Measurements from ENCODE around the gene NFKB2.

The NFKB2 gene

GRCh38 chr10:102408728-102409603 is 13.5 kb downstream of the NFKB2 start (continued):
- TF ChIP-seq ZNF26 (tag by site-specific recombination; IDR thresholded peaks at IDR 0.05) (no peak), ZNF140 (tag by site-specific recombination; IDR thresholded peaks at IDR 0.05) (no peak), OSR2 (tag by site-specific recombination; IDR thresholded peaks at IDR 0.05) (no peak), ZNF398 (tag by site-specific recombination; IDR thresholded peaks at IDR 0.05) (peak; percentile 59), PBX3 (CRISPR knock-in tag; IDR thresholded peaks at IDR 0.05) (no peak), ZNF366 (tag by site-specific recombination; conservative IDR thresholded peaks at IDR 0.05) (no peak), MZF1 (tag by site-specific recombination; IDR thresholded peaks at IDR 0.05; ENCODE audit: borderline replicate concordance) (no peak), PRDM4 (tag by site-specific recombination; IDR thresholded peaks at IDR 0.05) (no peak), ZNF830 (tag by site-specific recombination; IDR thresholded peaks at IDR 0.05; ENCODE audit: low read depth) (no peak), ZNF175 (tag by site-specific recombination; IDR thresholded peaks at IDR 0.05) (no peak), ZNF214 (tag by site-specific recombination; IDR thresholded peaks at IDR 0.05; ENCODE audit: borderline replicate concordance) (no peak), ZNF639 (tag by site-specific recombination; IDR thresholded peaks at IDR 0.05) (no peak), SP2 (tag by site-specific recombination; IDR thresholded peaks at IDR 0.05) (peak; percentile 70), ZNF16 (tag by site-specific recombination; IDR thresholded peaks at IDR 0.05; ENCODE audit: low read depth) (no peak), ZNF777 (tag by site-specific recombination; IDR thresholded peaks at IDR 0.05; ENCODE audit: borderline replicate concordance) (peak; percentile 39; the same call in 1 of the 2 replicates), ZNF560 (tag by site-specific recombination; IDR thresholded peaks at IDR 0.05; ENCODE audit: borderline replicate concordance) (no peak), ZNF513 (tag by site-specific recombination; IDR thresholded peaks at IDR 0.05) (no peak), SP7 (tag by site-specific recombination; IDR thresholded peaks at IDR 0.05) (no peak), GLI4 (tag by site-specific recombination; IDR thresholded peaks at IDR 0.05) (no peak), ZNF521 (tag by site-specific recombination; IDR thresholded peaks at IDR 0.05) (no peak), SALL2 (tag by site-specific recombination; IDR thresholded peaks at IDR 0.05; ENCODE audit: borderline replicate concordance) (no peak), SP3 (tag by site-specific recombination; IDR thresholded peaks at IDR 0.05) (peak; percentile 94), HIC1 (tag by site-specific recombination; IDR thresholded peaks at IDR 0.05) (peak; percentile 85), ZNF341 (tag by site-specific recombination; IDR thresholded peaks at IDR 0.05; ENCODE audit: low read depth) (peak; percentile 68)
